Activated naive CD4-positive, alpha-beta T cell treated with anti-CD3 and anti-CD28 coated beads, Interleukin-2, amount 50 U/mL, for 24 hours (primary cell): ENCODE measurements around the gene NOS1AP.
"Not testable (repeated sequence)": the region's sequence is repeated elsewhere in the genome, so short reads cannot be mapped to it uniquely, and the experiment has no call there.

Source experiments
- H3K27ac Mint-ChIP-seq: one replicate; pipeline ENCODE4 v1.8.0; 2021; ENCODE audit warnings: mild to moderate bottlenecking, mixed read lengths
- H3K27me3 Mint-ChIP-seq: one replicate; pipeline ENCODE4 v1.8.0; 2021; ENCODE audit warnings: mixed read lengths
- H3K36me3 Mint-ChIP-seq: one replicate; pipeline ENCODE4 v1.8.0; 2021; ENCODE audit warnings: mixed read lengths
- H3K4me1 Mint-ChIP-seq: one replicate; pipeline ENCODE4 v1.8.0; 2021; ENCODE audit warnings: mixed read lengths
- H3K4me3 Mint-ChIP-seq: one replicate; pipeline ENCODE4 v1.8.0; 2021; ENCODE audit warnings: mild to moderate bottlenecking, mixed read lengths
- H3K9me3 Mint-ChIP-seq: one replicate; pipeline ENCODE4 v1.8.0; 2021; ENCODE audit warnings: mixed read lengths

The NOS1AP gene

DNA sequence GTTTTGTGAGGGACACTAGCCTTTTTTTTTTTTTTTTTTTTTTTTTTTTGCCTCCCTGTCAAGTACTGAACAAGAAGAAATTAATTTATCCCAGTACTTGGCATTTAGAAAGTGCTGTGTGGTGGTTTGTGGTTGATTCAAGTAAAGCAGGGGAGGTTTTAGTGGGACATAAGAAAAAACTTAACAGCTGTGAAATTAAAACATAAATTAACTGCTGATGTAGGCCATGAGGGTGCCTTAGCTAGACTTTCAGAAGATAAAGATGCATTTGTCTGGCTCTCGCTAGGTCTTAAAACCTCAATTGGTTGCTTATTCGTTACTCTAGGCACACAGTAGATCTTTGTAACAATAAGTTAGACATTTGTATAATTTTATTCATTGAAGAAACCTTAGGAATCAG is 254.9 kb downstream of the NOS1AP start:
- H3K4me1 Mint-ChIP-seq = no peaks in the 10 kb centered on the region
- no peaks in the 10 kb centered on the region for H3K36me3 Mint-ChIP-seq
- no peak overlapping the region for H3K27ac Mint-ChIP-seq
- peaks cover 10% of the 10 kb centered on the region for H3K27me3 Mint-ChIP-seq
- H3K9me3 Mint-ChIP-seq = no peaks in the 10 kb centered on the region
- no peak overlapping the region for H3K4me3 Mint-ChIP-seq

DNA sequence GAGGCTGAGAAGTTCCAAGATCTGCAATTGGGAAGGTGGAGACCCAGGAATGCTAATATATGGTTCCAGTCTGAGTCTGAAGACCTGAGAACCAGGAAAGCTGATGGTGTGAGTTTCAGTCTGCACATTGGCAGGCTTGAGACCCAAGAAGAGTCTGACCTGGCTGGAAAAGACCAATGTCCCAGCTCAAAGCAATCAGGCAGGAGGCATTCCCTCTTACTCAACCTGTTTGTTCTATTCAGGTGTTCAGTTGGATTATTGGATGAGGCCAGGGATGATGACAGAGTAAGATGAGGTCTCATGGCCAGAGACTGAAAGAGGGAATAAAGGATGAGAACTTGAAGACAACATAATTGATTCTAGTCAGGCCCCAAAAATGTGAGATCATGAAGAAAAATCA is 257.1 kb downstream of the NOS1AP start:
- Mint-ChIP-seq H3K9me3 (no peaks in the 10 kb centered on the region), H3K4me1 (no peaks in the 10 kb centered on the region), H3K36me3 (no peaks in the 10 kb centered on the region), H3K4me3 (no peak overlapping the region), H3K27me3 (peaks cover 7% of the 10 kb centered on the region), H3K27ac (no peak overlapping the region)

DNA sequence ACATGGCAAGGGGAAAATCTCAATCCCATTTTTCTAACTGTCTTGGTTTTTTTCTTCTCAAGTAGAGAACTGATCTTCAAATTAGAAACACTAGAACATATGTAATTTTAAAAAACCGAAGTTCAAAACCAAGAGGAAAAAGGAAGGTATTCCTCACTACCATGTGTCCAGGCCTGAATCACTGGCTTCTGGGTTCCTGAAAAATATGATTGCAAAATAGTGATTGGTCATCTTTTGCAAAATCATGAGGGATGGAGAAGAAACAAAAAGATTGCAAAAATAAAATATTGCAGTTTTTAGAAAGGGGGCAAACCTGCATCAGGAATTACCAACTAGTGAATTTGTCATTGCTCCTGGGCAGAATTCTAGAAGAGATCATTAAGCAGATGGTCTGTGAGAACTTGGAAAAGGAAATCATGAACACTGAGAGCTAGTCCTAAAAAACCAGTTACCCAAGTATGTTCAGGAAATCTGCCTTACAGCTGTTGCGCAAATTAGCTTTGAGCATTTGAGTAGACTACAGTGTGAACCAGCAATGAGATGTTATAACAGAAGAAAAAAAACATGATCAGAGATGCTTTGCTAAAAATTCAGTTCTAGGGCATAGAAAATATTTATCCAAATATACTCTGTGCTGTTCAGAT is 257.8 kb downstream of the NOS1AP start:
- peaks cover 7% of the 10 kb centered on the region for H3K27me3 Mint-ChIP-seq
- H3K4me1 Mint-ChIP-seq = no peaks in the 10 kb centered on the region
- no peak overlapping the region for H3K27ac Mint-ChIP-seq
- H3K9me3 Mint-ChIP-seq = no peaks in the 10 kb centered on the region
- H3K36me3 Mint-ChIP-seq = no peaks in the 10 kb centered on the region
- H3K4me3 Mint-ChIP-seq = no peak overlapping the region

DNA sequence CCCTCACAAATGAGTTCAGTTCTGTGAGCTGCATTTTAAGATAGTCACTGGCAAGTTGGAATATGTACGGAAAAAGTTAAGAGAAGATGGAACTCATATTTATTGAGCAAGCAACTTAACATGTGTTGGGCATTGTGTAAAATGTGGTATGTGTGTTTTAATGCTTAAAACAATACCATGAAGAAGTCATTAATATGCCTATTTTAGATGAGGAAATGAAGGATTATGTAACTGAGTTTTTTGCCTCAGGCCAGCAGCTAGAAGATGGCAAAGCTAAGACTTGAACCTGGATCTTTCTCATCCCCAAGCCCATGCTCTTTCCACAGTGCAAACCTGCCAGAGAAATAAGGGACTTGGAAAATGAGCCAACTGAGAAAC is 258.3 kb downstream of the NOS1AP start:
- Mint-ChIP-seq H3K4me1 (no peaks in the 10 kb centered on the region), H3K36me3 (no peaks in the 10 kb centered on the region), H3K27ac (no peak overlapping the region), H3K27me3 (peaks cover 7% of the 10 kb centered on the region), H3K4me3 (no peak overlapping the region), H3K9me3 (no peaks in the 10 kb centered on the region)

DNA sequence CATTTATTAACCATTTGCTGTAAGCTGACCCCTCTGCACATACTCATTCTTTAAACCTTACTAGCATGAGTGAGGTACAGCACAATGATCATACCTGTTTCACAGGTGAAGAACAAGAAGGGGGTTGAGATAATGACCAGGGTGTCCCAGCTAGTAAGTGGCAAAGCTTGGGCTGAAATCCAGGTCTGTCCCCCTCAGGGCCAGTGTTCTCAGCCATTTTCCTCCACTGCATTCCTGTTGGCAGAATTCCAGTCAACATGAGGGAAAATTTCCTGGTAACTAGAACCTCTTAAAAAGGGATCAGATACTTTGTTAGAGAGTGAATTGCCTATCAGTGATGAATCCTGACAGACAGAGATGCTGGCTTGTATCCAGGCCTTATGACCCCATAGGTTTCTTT is 259.0 kb downstream of the NOS1AP start:
- Mint-ChIP-seq H3K4me3 (no peak overlapping the region), H3K36me3 (no peaks in the 10 kb centered on the region), H3K27me3 (peaks cover 7% of the 10 kb centered on the region), H3K4me1 (no peaks in the 10 kb centered on the region), H3K9me3 (no peaks in the 10 kb centered on the region), H3K27ac (no peak overlapping the region)

DNA sequence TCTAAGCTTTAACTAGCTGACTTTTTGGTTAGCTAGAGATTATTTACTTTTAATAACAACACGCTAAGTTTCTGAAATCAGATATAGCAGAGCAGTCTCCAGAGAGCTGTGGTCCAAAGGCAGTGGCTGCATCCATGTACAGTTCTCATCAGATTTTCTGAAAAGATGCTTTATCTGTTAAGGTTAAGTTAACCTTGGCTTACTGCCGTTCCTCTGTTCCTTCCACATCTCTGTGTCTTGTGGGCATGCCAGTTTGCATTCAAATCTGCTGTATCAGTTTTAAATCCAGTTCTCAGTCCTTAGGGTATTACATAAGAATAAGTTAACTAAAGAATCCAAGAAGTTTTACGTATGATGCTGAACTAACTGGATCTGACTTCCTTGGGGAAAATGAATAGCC is 260.3 kb downstream of the NOS1AP start:
- Mint-ChIP-seq H3K27ac (no peak overlapping the region), H3K4me1 (no peaks in the 10 kb centered on the region), H3K27me3 (peaks cover 7% of the 10 kb centered on the region), H3K9me3 (no peaks in the 10 kb centered on the region), H3K36me3 (no peaks in the 10 kb centered on the region), H3K4me3 (no peak overlapping the region)

DNA sequence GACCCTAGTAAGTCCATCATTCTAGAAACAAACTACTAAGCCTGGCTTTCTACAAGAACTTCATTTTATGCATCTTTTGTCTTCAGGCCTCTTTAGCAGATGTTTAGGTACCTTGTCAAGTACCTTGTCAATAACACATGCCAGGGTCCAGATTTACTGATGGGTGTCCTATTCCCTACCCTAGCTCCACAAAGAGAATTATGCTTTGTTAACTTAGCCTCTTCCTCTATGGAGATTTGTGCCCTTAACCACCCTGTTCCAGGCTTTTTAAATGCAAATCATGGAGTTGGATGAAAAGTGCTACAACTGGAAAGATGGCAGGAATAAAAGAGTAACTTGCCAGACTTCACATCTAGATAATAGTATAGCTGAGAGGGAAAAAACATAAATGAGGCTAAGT is 264.5 kb downstream of the NOS1AP start:
- Mint-ChIP-seq H3K27ac (no peak overlapping the region), H3K4me1 (no peaks in the 10 kb centered on the region), H3K36me3 (no peaks in the 10 kb centered on the region), H3K27me3 (peaks cover 13% of the 10 kb centered on the region), H3K9me3 (no peaks in the 10 kb centered on the region), H3K4me3 (no peak overlapping the region)

DNA sequence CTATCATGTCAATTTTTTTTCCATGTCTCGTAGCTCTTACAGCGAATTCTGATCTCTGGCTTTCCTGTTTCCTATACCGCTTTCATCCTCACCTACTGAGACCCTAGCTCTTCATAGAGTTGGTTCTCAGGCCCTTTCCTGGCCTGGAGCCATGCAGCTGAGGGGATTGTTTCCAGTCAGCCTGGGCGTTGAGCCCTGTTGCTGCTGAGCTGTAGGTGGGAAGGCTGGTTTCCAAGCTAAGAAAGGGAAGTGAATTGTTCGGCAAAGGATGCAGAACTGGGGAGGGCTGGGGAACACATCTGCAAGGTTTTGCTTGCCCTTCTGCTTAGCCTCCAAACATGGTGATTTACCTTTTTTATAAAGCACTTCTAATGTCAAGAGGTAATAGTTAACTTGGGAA is 265.6 kb downstream of the NOS1AP start:
- Mint-ChIP-seq H3K36me3 (no peaks in the 10 kb centered on the region), H3K9me3 (no peaks in the 10 kb centered on the region), H3K4me3 (no peak overlapping the region), H3K27me3 (peaks cover 13% of the 10 kb centered on the region), H3K4me1 (no peaks in the 10 kb centered on the region), H3K27ac (no peak overlapping the region)

DNA sequence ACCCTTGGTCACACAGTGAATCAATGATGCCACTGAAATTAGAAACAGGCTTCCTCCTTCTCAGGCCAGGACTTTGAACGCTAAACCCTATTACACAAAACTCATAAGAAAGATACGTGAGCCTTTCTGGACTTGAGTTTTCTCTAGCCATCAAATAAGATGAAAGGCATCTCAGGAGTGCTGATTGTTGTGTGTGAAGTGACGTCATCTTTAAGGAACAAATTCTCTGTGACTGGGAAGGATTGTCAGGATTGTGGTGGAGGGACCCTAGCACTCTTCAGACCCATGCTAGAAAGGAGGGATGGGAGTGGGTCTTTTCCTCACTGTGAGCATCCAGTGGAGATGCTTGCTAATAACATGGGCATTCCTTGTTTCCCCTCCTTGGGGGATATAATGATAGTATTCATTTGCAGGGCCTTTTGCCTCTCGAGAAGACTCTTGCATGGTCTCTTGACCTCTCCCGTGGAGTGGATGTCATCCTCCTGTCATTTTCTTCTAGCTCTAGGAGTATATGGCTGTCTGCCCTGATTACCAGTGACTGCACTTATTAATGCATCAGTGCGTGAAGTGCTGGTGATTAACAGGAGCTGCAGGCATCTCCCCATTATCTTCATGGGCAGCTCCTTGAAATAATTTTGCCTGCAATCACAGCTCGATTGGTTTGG is 267.3 kb downstream of the NOS1AP start:
- Mint-ChIP-seq H3K9me3 (no peaks in the 10 kb centered on the region), H3K4me1 (no peaks in the 10 kb centered on the region), H3K27me3 (peaks cover 12% of the 10 kb centered on the region), H3K4me3 (no peak overlapping the region), H3K27ac (no peak overlapping the region), H3K36me3 (no peaks in the 10 kb centered on the region)

DNA sequence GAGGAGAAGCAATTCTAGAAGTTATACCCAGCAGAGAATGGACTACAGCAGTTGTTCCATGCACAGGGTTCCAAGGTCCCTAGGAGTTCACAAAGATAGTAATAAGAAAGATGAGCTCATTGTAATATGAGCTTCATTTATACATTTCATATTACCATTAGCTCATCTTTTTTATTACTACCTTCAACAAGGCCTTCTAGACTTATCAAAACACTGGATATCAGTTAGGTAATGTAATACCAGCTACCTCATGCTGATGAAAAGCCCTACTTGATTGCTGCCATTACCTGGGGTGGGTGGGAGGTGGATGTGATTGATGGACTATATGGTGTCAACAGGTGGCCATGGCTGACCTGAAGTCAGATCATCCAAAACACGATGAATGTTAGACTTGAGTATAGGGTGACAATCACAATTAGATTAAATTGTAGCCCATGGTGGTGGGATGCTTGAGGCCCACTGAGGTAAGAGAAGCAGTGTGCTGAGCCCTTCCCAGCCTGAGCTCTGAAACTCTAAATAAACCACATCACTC is 273.0 kb downstream of the NOS1AP start:
- Mint-ChIP-seq H3K27me3 (peaks cover 2% of the 10 kb centered on the region), H3K27ac (no peak overlapping the region), H3K36me3 (no peaks in the 10 kb centered on the region), H3K9me3 (no peaks in the 10 kb centered on the region), H3K4me3 (no peak overlapping the region), H3K4me1 (no peaks in the 10 kb centered on the region)

DNA sequence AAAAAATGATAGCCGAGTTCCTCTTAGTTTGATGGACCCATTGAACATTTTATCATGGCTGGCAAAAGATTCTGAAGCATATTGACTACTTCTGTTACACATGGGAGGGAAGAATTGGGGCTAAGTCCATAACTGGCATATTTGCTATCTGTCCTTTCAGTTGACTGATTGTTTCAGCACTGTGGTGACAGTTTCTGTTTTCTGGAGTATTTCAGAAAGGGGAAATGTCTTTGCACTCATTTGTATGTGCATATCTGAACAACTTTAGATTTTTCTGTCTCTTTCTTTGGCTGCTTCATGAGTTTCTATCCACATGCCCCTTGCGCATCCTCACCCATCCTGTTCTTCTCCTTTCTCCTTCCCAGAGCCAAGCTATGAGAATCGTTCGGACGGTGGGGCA is 274.0 kb downstream of the NOS1AP start:
- Mint-ChIP-seq H3K27ac (no peak overlapping the region), H3K9me3 (no peaks in the 10 kb centered on the region), H3K36me3 (no peaks in the 10 kb centered on the region), H3K4me3 (no peak overlapping the region), H3K4me1 (no peaks in the 10 kb centered on the region), H3K27me3 (peaks cover 2% of the 10 kb centered on the region)

DNA sequence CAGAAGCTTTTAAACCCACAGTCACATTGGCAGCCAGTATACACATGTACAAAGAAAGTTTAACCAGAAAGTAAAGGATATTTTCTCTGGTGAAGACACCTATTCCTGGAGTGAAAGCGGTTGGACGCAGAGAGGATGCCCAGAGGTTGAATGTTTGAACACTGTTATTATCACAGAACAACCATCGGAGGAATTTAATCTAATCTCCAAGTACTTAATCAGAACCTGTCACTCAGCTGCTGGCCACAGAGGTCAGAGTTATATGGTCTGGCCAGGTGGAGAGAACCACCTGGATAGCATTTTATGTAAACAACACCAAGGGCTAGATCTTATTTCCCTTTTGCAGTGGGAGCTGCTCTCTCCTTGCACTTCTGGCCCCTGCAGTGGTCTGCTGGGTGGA is 277.8 kb downstream of the NOS1AP start:
- H3K4me3 Mint-ChIP-seq = no peak overlapping the region
- H3K4me1 Mint-ChIP-seq = no peaks in the 10 kb centered on the region
- no peaks in the 10 kb centered on the region for H3K36me3 Mint-ChIP-seq
- peaks cover 3% of the 10 kb centered on the region for H3K27me3 Mint-ChIP-seq
- H3K9me3 Mint-ChIP-seq = no peaks in the 10 kb centered on the region
- no peak overlapping the region for H3K27ac Mint-ChIP-seq

DNA sequence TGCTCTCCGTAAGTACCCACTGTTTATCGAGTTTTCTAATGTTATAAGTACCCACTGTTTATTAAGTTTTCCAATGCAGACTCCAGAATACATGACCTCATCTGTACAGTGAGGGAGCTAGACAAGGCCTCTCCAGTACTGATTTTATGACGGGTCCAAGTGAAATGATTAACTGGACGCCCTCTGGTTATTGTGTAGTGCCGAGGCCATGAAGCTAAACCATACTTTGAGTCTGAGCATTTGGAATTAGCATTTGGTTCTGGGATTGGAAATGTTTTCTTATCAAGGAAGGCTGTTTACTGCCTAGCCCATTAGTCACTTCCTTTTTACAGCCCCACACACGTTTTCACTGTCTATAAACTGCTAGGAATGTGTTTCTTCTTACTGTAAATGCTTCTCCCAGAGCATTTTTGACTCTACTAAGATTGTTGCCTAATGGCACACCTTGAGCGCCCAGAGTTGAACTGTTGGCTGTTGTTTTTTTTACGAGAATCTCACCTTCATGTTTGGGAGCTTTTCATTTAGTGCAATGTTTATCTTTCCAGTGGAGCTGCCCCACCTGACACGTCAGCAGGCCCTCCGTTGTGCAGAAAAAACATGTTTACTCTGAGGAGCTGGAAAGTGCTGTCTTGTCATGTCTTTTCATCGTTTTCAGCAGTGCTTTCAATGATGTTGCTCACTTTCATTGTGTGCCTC is 280.3 kb downstream of the NOS1AP start:
- no peak overlapping the region for H3K27ac Mint-ChIP-seq
- no peaks in the 10 kb centered on the region for H3K4me1 Mint-ChIP-seq
- H3K4me3 Mint-ChIP-seq = no peak overlapping the region
- peaks cover 3% of the 10 kb centered on the region for H3K27me3 Mint-ChIP-seq
- no peaks in the 10 kb centered on the region for H3K9me3 Mint-ChIP-seq
- no peaks in the 10 kb centered on the region for H3K36me3 Mint-ChIP-seq

DNA sequence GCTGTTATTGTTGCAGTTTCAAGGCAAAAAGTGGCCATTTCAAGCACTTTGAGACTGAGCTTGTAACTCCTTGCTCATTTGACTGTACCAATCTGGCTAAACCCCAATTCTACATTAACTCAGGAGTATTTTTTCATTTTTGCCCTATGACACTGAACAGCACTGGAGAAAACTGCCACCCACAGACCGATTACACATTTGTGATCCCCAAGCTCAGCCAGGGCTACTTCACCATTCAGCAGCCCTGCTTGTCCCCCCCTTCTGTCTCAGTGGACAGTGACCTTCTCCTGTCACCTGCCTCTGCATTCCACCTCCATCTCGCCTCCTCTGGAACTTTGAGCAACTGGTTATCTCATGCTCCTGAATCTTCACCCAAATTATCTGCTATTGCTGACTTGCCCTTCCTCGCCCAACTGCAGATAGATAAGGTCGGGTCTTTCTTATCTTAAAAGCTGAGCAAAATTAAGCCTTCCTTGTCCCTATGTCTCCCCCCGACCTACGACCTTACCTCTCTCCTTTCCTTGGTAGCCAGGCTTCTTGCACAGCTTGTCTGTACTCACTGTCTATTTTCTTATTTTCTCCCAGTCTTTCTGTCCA is 281.9 kb downstream of the NOS1AP start:
- H3K27me3 Mint-ChIP-seq = peaks cover 3% of the 10 kb centered on the region
- H3K36me3 Mint-ChIP-seq = no peaks in the 10 kb centered on the region
- H3K4me3 Mint-ChIP-seq = no peak overlapping the region
- H3K27ac Mint-ChIP-seq = peak overlapping the region; percentile 26
- no peaks in the 10 kb centered on the region for H3K4me1 Mint-ChIP-seq
- no peaks in the 10 kb centered on the region for H3K9me3 Mint-ChIP-seq

DNA sequence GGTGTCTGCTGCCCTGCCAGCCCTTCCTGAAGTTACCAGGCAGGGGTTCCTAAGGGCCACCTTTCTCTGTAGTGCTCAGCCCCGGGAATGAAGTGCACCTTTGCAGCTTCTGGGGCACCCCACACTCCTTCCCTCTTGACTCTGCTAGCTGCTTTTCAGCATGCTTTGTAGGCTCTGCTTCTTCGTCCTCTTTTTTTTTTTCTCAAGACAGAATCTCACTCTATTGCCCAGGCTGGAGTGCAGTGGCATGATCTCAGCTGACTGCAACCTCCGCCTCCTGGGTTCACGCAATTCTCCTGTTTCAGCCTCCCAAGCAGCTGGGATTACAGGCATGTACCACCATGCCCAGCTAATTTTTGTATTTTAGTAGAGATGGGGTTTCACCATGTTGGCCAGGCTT is 282.4 kb downstream of the NOS1AP start:
- peak overlapping the region; percentile 26 for H3K27ac Mint-ChIP-seq
- not testable (repeated sequence) for H3K36me3 Mint-ChIP-seq

DNA sequence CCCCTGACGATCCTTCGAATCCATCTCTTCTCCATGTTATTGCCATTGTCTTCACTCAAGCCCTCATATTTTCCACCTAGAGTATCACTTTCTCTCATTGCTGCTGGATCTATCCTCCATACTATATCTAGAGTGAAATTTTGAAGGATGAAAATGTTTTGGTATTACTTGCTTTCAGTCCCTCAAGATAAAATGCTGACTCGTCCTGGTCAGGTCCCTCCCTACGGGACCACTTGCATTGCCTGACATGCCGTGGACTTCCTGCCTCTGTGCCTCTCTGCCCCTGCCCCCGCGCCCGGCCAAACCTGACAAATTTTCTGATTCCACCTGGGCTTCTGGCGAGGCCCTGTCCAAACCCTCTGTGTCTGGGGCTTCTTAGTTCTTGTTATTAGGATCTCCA is 283.6 kb downstream of the NOS1AP start:
- H3K4me1 Mint-ChIP-seq = no peaks in the 10 kb centered on the region
- H3K36me3 Mint-ChIP-seq = no peaks in the 10 kb centered on the region
- no peak overlapping the region for H3K4me3 Mint-ChIP-seq
- H3K9me3 Mint-ChIP-seq = no peaks in the 10 kb centered on the region
- H3K27me3 Mint-ChIP-seq = peaks cover 3% of the 10 kb centered on the region
- H3K27ac Mint-ChIP-seq = no peak overlapping the region

More for the DNA sequence above, 282.4 kb downstream of the NOS1AP start:
- not testable (repeated sequence) for H3K9me3 Mint-ChIP-seq, H3K4me3 Mint-ChIP-seq, H3K27me3 Mint-ChIP-seq, H3K4me1 Mint-ChIP-seq
